Sigmoid colon (tissue), 7 donors: ENCODE data around the gene PLEKHG5. TPM values are rescaled to one million over a fixed set of nuclear protein-coding genes. Genes with fewer than 3 reads are reported as not detected.

Source experiments
- DNase-seq: peaks from one replicate; pipeline ENCODE4 v3.0.0-alpha.2; 2019
- H3K27ac ChIP-seq, 4 donors: fragments of 200-600 bp; sonication (generic); one replicate each; pipeline ENCODE4 v1.5.1; 2016 to 2019; ENCODE audit warnings: mild to moderate bottlenecking in 1 of 4
- H3K27me3 ChIP-seq, 3 donors: fragments of 200-600 bp; sonication (generic); one replicate each; pipeline ENCODE4 v1.5.1; 2019; ENCODE audit warnings: mild to moderate bottlenecking in 1 of 3
- H3K36me3 ChIP-seq, 4 donors: fragments of 200-600 bp; sonication (generic); one replicate each; pipeline ENCODE4 v1.5.1; 2016 to 2019
- H3K4me1 ChIP-seq, 4 donors: fragments of 200-600 bp; sonication (generic); one replicate each; pipeline ENCODE4 v1.5.1; 2017 to 2019
- H3K4me3 ChIP-seq, 4 donors: fragments of 200-600 bp; sonication (generic); one replicate each; pipeline ENCODE4 v1.5.1; 2017 to 2019; ENCODE audit warnings: mild to moderate bottlenecking in 2 of 4, moderate library complexity in 1 of 4
- H3K9me3 ChIP-seq, 4 donors: fragments of 200-600 bp in 3 of 4; sonication (generic) in 3 of 4; one replicate each; pipeline versions ENCODE4 v1.5.1 to v1.6.1; 2013 to 2019
- CTCF ChIP-seq, 4 experiments: fragments of 450-650 bp in 3 of 4; fragments of 200-600 bp in 1 of 4; IDR thresholded peaks; one replicate each; pipeline ENCODE4 v1.5.1; 2016 to 2019; ENCODE audit warnings: antibody characterized with exemption in 4 of 4, mild to moderate bottlenecking in 3 of 4, moderate library complexity in 2 of 4
- EP300 ChIP-seq, 4 donors: sonication (generic); formaldehyde crosslinking; IDR thresholded peaks; one replicate each; pipeline ENCODE4 v1.6.1; 2017; ENCODE audit warnings: antibody characterized with exemption in 4 of 4
- POLR2A ChIP-seq, 2 donors: fragments of 450-650 bp; IDR thresholded peaks; one replicate each; pipeline ENCODE4 v1.6.1; 2016; ENCODE audit warnings: antibody characterized with exemption in 2 of 2, mild to moderate bottlenecking in 2 of 2, moderate library complexity in 2 of 2
- POLR2AphosphoS5 ChIP-seq, 4 donors: sonication (generic); formaldehyde crosslinking; IDR thresholded peaks; one replicate each; pipeline ENCODE4 v1.6.1; 2017; ENCODE audit warnings: antibody characterized with exemption in 4 of 4
- WGBS, 2 donors: extraction: QIAGEN DNeasy Blood & Tissue Kit; methylation state at CpG; one replicate each; pipeline ENCODE4 v1.1.7; 2013; 5-methylcytosine and 5-hydroxymethylcytosine counted together
- intact Hi-C: fragments of 100-400 bp; cut with DNase I; formaldehyde crosslinking; loops from one replicate; pipeline ENCODE4 v1.15.1; 2023
- polyA plus RNA-seq, 3 donors: library from polyadenylated mRNA; stranded (reverse); fragments of 200-250 nt; gene quantifications; one replicate each; pipeline ENCODE4 v1.2.3, GENCODE V29; 2013
- total RNA-seq, 4 donors: library from RNA; depleted of rRNA; stranded (reverse); fragments of >200 nt; gene quantifications; one replicate each; pipeline ENCODE4 v1.1.0, GENCODE V29; 2016
- donor health status: healthy with polysubstance abuse.
- donor health status: Bipolar disorder and iron deficiency.
- donor health status: healthy.

Gene PLEKHG5
- total and polyA plus RNA-seq, 7 donors = 2.5 to 18.8 (median 5.4) TPM

GRCh38 chr1:6531996-6532395 lies 40.5 kb upstream of the PLEKHG5 start:
- Histone ChIP-seq H3K4me1 (no peaks in the 10 kb centered on the region), H3K36me3 (peaks cover 15 to 84% (median 42%) of the 10 kb centered on the region in 4 donors), H3K9me3 (no peaks in the 10 kb centered on the region), H3K27ac (no peak overlapping the region), H3K27me3 (no peaks in the 10 kb centered on the region), H3K4me3 (no peak overlapping the region)
- intact Hi-C loops = no loop called here
- 89 to 91% methylated on average over 5 of the region's 5 CpGs for WGBS, 2 donors
- no peak for TF ChIP-seq EP300 (IDR thresholded peaks at IDR 0.05)
- no peak for TF ChIP-seq CTCF (IDR thresholded peaks at IDR 0.05)
- TF ChIP-seq POLR2A (IDR thresholded peaks at IDR 0.05) = no peak
- no peak for TF ChIP-seq POLR2AphosphoS5 (IDR thresholded peaks at IDR 0.05)
- DNase-seq = no peak

GRCh38 chr1:6530504-6531160 lies 39.2 kb upstream of the PLEKHG5 start:
- intact Hi-C loops = no loop called here
- H3K9me3 ChIP-seq = no peaks in the 10 kb centered on the region
- H3K36me3 ChIP-seq = peaks cover 17 to 89% (median 52%) of the 10 kb centered on the region in 4 donors
- 96 to 97% methylated on average over 13 of the region's 13 CpGs for WGBS, 2 donors
- no peak for DNase-seq
- TF ChIP-seq CTCF (IDR thresholded peaks at IDR 0.05) = no peak
- no peak for TF ChIP-seq POLR2AphosphoS5 (IDR thresholded peaks at IDR 0.05)
- TF ChIP-seq EP300 (IDR thresholded peaks at IDR 0.05) = no peak
- TF ChIP-seq POLR2A (IDR thresholded peaks at IDR 0.05) = no peak
- no peaks in the 10 kb centered on the region for H3K4me1 ChIP-seq
- H3K27me3 ChIP-seq = no peaks in the 10 kb centered on the region
- H3K4me3 ChIP-seq = no peak overlapping the region
- no peak overlapping the region for H3K27ac ChIP-seq

GRCh38 chr1:6528492-6528891 lies 37.0 kb upstream of the PLEKHG5 start:
- Histone ChIP-seq H3K36me3 (peaks cover 16 to 97% (median 57%) of the 10 kb centered on the region in 4 donors), H3K27ac (no peak overlapping the region), H3K27me3 (no peaks in the 10 kb centered on the region), H3K4me3 (no peak overlapping the region), H3K4me1 (no peaks in the 10 kb centered on the region), H3K9me3 (no peaks in the 10 kb centered on the region)
- intact Hi-C loops = no loop called here
- no peak for TF ChIP-seq CTCF (IDR thresholded peaks at IDR 0.05)
- TF ChIP-seq POLR2A (IDR thresholded peaks at IDR 0.05) = no peak
- no peak for TF ChIP-seq POLR2AphosphoS5 (IDR thresholded peaks at IDR 0.05)
- TF ChIP-seq EP300 (IDR thresholded peaks at IDR 0.05) = no peak
- DNase-seq = no peak
- whole genome bisulfite sequencing, 2 donors = 88 to 91% methylated on average over 7 of the region's 7 CpGs

- intact Hi-C loops = no loop called here
- Histone ChIP-seq H3K4me3 (no peak overlapping the region), H3K9me3 (no peaks in the 10 kb centered on the region), H3K36me3 (peaks cover 3 to 75% (median 39%) of the 10 kb centered on the region in 4 donors), H3K27ac (no peak overlapping the region), H3K4me1 (no peaks in the 10 kb centered on the region), H3K27me3 (no peaks in the 10 kb centered on the region)
- WGBS, 2 donors = 88 to 92% methylated on average over 11 of the region's 11 CpGs
- DNase-seq = no peak
- TF ChIP-seq EP300 (IDR thresholded peaks at IDR 0.05) = no peak
- no peak for TF ChIP-seq POLR2AphosphoS5 (IDR thresholded peaks at IDR 0.05)
- TF ChIP-seq CTCF (IDR thresholded peaks at IDR 0.05) = no peak
- TF ChIP-seq POLR2A (IDR thresholded peaks at IDR 0.05) = no peak
Measured at GRCh38 chr1:6526316-6526715, 34.8 kb upstream of the PLEKHG5 start.

- no peak overlapping the region for H3K27ac ChIP-seq
- peaks cover 3 to 48% (median 25%) of the 10 kb centered on the region in 4 donors for H3K36me3 ChIP-seq
Measured at GRCh38 chr1:6523566-6523965, 32.1 kb upstream of the PLEKHG5 start.

More at GRCh38 chr1:6523566-6523965, 32.1 kb upstream of the PLEKHG5 start:
- TF ChIP-seq POLR2A (IDR thresholded peaks at IDR 0.05) = no peak
- 49 to 63% methylated on average over 6 of the region's 6 CpGs for WGBS, 2 donors
- H3K4me1 ChIP-seq = peaks cover 0 to 7% (median 0%) of the 10 kb centered on the region in 4 donors
- no peak overlapping the region for H3K4me3 ChIP-seq
- no peaks in the 10 kb centered on the region for H3K27me3 ChIP-seq
- intact Hi-C loops = no loop called here
- no peaks in the 10 kb centered on the region for H3K9me3 ChIP-seq
- DNase-seq = no peak
